Fibroblast of mammary gland (primary cell): Measurements from ENCODE around the gene SLC7A14.

ENCODE experiments used
- DNase-seq: peaks from one replicate; pipeline ENCODE4 v3.0.0-alpha.2; 2010; ENCODE audit warnings: low read depth
- H3K4me3 ChIP-seq: 2 replicates; pipeline ENCODE4 v1.5.1; 2011; ENCODE audit warnings: low read depth, mild to moderate bottlenecking, low read length, moderate library complexity; ENCODE audit not compliant: control insufficient read depth
- TF ChIP-seq, protein P1 (sequence below): conservative IDR thresholded peaks from 2 replicates; pipeline ENCODE4 v1.5.1; 2011; ENCODE audit warnings: low read depth, low read length, inconsistent platforms; ENCODE audit not compliant: control insufficient read depth, insufficient read depth

The SLC7A14 gene

DNA sequence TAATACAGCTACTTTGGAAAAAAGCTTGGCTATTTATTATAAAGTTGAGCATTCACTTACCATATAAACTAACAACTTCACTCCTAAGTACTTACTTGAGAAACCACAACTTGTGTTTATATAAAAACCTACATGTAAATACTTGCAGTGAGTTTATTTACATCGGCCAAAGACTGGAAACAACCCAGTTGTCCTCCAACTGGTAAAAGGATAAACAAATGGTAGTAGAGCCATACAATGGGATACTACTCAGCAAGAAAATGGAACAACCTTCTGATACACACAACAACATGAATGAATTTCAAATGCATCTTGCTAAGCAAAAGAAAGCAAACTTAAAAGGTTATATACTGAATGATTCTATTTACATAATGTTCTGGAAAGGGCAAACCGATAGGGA is 63.7 kb downstream of the SLC7A14 start:
- TF ChIP-seq, protein P1, sequence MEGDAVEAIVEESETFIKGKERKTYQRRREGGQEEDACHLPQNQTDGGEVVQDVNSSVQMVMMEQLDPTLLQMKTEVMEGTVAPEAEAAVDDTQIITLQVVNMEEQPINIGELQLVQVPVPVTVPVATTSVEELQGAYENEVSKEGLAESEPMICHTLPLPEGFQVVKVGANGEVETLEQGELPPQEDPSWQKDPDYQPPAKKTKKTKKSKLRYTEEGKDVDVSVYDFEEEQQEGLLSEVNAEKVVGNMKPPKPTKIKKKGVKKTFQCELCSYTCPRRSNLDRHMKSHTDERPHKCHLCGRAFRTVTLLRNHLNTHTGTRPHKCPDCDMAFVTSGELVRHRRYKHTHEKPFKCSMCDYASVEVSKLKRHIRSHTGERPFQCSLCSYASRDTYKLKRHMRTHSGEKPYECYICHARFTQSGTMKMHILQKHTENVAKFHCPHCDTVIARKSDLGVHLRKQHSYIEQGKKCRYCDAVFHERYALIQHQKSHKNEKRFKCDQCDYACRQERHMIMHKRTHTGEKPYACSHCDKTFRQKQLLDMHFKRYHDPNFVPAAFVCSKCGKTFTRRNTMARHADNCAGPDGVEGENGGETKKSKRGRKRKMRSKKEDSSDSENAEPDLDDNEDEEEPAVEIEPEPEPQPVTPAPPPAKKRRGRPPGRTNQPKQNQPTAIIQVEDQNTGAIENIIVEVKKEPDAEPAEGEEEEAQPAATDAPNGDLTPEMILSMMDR = no peak
- no peak overlapping the region for H3K4me3 ChIP-seq
- no peak for DNase-seq

DNA sequence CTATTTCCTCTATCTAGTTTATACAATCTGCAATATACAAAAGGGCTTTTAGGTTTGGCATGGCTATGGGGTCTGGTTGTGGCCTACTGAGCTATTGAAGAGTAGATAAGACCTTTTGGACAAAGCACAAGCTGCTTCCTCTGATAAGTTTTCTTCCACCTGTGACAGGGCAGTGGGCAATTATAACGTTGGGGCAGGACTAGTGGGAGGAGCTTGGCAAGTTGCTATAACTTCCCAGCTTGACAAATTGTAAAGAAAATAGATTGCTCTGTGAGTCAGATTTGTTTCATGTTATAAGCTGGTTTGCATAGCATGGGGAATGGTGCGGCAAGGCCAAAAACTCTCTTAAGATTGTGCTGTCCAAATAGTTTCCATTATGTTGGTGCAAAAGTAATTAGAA is 64.9 kb downstream of the SLC7A14 start:
- TF ChIP-seq, protein P1 = no peak
- no peak overlapping the region for H3K4me3 ChIP-seq
- DNase-seq = peak; percentile 12

DNA sequence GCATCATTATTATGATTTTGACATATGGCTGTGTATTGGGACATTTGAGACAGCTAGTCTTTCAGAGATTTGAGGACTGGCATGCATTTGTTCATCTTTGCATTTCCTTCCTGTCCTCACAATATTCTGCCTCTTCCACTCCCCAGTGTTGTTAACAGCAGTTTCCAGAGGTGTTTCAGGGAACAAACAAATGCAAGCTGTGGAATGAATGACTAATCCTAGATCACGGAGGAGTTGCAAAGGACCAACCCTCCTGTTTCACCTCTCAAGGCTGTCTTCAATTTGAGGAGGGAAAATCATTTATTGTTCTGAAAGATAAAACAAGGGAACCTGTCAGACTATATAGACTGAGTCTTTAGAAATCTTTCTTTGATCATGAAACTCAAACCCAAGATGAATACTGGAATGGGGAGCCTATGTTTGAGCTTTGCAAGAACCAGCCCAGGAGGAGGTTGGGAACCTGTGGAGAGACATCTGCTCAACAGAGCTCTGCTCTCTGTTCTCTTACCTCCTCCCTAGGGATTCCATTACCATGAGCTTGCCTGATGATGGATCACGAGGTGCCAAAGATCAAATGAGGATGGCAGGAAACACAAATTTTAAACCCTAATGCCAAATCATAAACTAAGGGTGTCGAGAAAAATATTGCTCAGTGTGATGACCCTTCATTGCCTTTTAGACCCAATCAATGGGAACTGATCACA is 68.5 kb downstream of the SLC7A14 start:
- no peak overlapping the region for H3K4me3 ChIP-seq
- peak; percentile 23 for DNase-seq
- TF ChIP-seq, protein P1 = no peak

DNA sequence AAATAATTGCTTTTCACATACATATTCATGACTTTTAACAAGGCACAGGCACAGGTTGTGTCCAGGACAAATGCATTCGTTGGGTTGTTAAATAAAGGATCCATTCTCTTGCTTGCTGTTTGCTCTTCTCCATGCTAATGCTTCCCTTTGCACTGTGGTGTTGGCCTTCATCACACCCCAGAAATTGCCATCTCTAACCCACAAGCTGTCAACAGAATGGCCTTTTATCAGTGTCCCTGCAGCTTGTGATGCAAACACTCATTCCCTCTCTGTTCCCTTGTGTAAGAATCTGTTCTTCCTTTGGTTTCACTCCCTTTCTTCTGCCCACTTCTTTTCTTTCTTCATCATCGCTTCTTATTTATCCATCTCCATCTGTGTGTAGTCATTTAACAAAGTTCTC is 72.2 kb downstream of the SLC7A14 start:
- TF ChIP-seq, protein P1 = no peak
- H3K4me3 ChIP-seq = no peak overlapping the region
- no peak for DNase-seq

DNA sequence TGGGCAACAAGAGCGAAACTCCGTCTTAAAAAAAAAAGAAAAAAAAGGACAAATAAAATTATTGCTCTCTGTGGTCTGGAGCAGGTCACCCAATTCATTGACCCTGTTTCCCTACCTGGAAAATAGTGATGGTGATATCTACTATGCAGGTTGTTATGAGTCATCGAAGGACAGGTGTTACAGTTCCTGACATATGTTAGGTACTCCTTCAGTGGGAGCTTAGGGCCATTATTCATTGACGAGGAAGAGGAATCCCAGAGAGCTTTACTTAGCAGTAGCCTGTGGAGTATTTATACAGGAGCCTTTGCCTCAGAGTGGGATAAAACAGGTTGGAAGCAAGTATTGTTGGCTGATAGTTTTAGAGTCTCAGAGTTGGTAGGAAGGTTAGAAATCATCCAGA is 74.5 kb downstream of the SLC7A14 start:
- DNase-seq = no peak
- H3K4me3 ChIP-seq = no peak overlapping the region
- TF ChIP-seq, protein P1 = no peak

DNA sequence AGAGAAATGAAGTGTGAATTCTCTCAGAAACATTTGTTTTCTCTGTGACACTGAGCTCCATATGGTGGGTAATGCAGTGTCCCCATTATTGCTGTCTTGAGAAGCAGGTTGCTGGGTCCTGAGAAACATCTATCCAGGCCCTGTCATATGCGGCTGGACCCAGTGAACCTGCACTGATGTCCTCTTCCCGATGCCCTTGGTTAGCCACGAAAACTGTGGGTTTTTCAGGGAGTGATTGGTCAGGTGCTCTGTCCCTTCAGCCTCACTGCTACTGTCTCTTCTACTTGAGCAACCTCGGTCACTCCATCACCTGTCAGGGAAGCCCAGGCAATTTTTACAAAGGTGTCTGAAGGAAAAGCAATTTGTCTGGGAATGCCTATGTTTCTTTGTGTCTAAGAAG is 77.0 kb downstream of the SLC7A14 start:
- DNase-seq = no peak
- TF ChIP-seq, protein P1 = no peak

DNA sequence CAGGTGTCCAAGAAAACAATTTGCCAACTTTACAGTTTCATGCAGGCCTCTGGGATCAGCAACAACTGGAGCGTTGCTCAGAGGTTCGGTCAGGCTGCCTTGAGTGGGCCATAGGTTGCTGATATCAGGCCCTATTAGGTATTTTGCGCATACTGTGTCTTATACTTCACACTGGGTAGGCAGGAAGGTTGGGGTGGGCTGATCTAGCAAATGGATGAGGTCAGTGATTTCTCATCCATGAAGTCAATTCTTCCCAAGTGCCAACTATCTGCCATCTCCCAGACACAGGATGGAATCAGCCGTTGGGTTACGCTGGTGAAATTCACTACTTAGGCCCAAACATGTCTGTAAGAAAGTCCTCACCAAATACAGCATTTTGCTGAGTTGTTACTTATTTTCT is 77.6 kb downstream of the SLC7A14 start:
- TF ChIP-seq, protein P1 = no peak
- H3K4me3 ChIP-seq = no peak overlapping the region
- no peak for DNase-seq

More for the DNA sequence above, 77.0 kb downstream of the SLC7A14 start:
- no peak overlapping the region for H3K4me3 ChIP-seq
